ENCODE data around the gene RSBN1L.
"Not testable (repeated sequence)": the region's sequence is repeated elsewhere in the genome, so short reads cannot be mapped to it uniquely, and the experiment has no call there.

Gene RSBN1L

GRCh38 chr7:77687747-77688144 lies 8.5 kb upstream of the RSBN1L start:
- DNase-seq (ENCODE audit: low read depth), result no peak

DNA sequence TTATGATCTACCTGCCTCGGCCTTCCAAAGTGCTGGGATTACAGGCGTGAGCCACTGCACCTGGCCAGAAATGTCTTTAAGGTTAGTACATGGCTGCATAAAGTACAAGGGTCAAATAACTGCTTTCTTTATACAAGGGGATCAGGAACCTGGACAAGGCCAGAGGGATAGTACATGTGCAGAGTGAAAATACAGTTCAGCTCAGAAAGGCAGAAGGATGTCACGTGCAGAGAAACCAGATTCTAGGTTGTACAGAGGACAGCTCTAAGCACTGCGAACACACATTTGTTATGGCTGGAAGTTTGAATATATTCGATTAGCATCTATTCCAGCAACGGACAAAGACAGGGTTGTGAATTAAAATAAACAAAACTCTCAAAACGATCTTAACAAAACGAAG lies 6.0 kb upstream of the RSBN1L start:
- DNase-seq (ENCODE audit: low read depth), result no peak

DNA sequence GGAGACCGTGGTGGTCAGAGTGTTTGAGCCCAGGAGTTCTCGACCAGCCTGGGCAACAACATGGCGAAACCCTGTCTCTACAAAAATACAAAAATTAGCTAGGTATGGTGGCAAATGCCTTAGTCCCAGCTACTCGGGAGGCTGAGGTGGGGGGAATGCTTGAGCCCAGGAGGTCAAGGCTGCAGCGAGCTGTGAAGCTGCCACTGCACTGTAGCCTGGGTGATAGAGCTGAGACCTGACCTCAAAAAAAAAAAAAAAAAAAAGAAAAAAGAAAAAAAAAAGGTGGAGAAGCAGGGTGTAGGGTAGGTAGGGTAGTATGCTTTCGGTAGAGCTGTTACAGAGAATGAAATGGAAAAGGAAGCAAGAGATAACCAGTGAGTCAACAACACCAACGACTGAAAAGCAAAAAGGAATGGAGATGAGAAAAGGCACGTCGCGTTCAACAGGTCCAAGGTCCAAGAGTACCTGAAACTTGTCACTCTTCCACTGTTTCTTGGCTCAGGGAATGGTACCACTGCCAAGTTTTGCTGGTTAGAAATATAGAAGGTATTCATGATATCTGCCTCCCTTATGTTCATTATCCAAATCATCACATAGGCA lies 4.3 kb upstream of the RSBN1L start:
- no peak for DNase-seq (ENCODE audit: low read depth)

DNA sequence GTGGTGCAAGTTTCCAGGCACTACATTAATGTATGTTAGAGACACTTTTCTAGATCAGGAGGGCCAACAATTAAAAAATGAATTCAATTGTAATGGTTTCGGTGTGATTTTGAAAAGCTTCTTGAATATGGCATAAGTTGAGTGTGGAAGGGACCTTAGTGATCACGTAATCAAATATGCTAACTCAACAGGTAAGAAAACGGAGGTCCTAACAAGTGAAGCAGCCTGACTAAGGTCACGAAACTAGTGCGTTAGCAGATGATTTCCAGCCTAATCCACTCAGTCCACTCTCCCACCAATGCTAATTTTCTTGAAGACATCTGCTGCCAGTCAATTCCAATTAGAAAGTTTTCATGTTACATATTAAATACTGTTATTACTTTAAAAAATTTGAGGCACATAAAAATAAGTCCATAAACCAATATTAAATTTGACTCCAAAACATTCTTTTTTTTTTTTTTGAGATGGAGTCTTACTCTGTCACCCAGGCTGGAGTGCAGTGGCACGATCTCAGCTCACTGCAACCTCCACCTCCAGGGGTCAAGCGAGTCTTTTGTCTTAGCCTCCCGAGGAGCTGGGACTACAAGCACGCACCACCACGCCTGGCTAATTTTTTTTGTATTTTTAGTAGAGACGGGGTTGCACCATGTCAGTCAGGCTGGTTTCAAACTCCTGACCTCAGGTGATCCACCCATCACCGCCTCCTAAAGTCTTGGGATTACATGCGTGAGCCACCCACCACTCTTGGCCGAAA lies 2.3 kb upstream of the RSBN1L start:
- DNase-seq (ENCODE audit: low read depth), result no peak

- peak; percentile 47 for DNase-seq (ENCODE audit: low read depth)
Measured at GRCh38 chr7:77696643-77697534, 630 bp downstream of the RSBN1L start.

DNA sequence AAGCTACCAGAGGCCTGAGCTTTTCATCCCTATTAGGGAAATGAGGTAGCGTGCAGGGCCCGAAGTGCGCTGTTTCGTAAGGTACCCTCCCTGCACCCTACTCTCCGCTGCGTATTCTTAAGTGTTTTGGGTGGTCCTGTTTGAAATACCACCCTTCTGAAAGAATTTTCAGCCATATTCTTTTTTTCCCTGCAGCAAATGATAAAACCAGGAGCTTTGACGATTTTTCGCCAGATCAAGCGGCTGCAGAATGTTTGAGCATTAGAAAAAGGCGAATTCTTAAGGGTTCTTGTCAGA lies 1.2 kb downstream of the RSBN1L start:
- DNase-seq (ENCODE audit: low read depth), result no peak

GRCh38 chr7:77698042-77698625 lies 1.9 kb downstream of the RSBN1L start:
- no peak for DNase-seq (ENCODE audit: low read depth)

DNA sequence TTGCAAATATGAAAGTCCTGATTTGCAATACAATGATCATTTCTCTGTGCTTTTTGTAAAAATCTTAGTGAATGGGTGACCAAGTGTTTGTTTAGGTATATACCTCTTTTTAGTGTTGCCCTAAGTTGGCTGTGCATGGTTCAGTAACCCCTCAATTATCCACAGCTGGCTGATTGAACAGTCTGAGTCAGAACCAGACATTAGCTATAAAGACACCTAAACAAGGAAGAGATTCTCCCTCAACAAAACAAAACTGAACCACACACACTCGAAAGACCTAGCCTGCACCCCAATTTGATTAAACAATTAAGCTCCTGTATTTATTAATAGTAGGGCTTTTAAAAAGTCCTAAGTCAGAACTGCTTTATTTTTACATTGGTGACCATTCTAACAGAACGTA lies 2.8 kb downstream of the RSBN1L start:
- DNase-seq (ENCODE audit: low read depth), result no peak

DNA sequence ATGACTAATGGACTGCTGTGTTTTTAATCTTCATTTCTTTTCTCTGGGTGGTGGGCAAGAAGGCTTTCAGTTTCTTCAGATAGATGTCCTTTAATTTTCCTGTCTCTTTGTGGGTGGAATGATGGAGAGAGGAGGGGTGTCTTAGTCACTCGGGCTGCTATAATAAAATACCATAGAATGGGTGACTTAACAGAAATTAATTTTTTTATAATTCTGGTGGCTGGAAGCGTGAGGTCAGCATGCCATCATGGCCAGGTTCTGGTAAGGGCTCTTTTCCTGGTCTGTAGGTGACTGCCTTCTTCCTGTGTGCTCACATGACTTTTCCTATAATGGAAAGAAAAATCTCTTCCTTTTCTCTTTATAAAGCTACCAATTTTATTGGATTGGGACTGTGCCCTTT lies 6.3 kb downstream of the RSBN1L start:
- DNase-seq (ENCODE audit: low read depth), result no peak

- no peak for DNase-seq (ENCODE audit: low read depth)
Measured at GRCh38 chr7:77702968-77703472, 6.8 kb downstream of the RSBN1L start.

GRCh38 chr7:77703669-77704068 lies 7.4 kb downstream of the RSBN1L start:
- not testable (repeated sequence) for DNase-seq (ENCODE audit: low read depth)

DNA sequence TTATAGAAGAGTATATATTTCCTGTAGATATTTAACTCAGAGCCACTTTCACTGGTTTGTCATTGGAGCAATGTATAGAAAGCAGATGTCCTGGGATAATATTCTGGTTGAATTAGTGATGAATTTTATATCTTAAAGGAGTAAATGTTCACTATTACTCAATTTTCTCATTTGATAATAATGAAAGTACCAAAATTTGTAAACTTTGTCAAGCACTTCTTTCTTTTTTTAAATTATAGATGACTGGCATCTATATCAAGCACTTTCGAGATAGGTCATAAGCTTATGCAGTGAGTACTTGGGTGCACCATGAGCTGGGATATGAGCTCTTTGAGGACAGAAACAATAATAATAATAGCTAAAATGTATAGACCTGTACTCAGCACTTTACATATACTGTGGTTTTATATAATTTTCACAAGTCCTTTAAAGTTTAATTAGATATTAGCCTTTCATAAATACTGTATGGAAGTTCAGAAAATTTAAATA lies 11.3 kb downstream of the RSBN1L start:
- no peak for DNase-seq (ENCODE audit: low read depth)

GRCh38 chr7:77710067-77710466 lies 13.8 kb downstream of the RSBN1L start:
- no peak for DNase-seq (ENCODE audit: low read depth)

DNA sequence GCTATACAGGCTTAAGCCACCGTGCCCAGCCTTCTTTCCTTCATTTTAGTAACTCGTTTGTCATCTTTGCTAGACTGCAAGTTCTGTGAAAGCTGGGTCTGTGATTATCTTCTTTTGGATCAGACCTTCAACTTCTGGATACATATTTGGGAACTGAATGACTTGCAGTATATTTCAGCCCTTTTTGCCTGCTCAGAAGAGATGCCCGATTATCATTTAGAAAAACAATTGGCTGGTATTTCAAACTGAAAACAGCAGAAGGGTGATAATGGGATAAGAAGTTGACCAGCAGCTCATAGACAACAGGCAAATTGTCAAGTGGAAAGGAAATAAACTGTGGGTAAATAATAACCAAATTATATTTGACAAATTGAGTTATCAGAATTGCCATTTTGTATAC lies 14.6 kb downstream of the RSBN1L start:
- no peak for DNase-seq (ENCODE audit: low read depth)

DNA sequence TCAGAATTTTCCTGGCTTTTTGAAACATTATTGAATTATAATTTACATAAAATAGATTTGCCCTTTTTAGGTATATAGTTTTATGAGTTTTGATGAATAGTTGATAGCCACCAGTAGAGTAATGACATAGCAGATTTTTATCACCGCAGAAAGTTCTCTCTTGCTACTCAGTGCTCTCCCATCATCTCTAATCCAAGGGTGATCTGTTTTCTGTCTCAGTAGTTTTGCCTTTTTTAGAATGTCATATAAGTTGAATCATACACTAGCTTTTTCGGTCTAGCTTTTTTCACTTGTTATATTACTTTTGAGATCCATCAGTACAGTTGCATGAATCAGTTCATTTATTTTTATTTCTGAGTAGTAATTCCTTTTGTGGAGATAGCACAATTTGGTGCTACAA lies 17.9 kb downstream of the RSBN1L start:
- DNase-seq (ENCODE audit: low read depth), result no peak

GRCh38 chr7:77714931-77715330 lies 18.7 kb downstream of the RSBN1L start:
- DNase-seq (ENCODE audit: low read depth), result not testable (repeated sequence)

- no peak for DNase-seq (ENCODE audit: low read depth)
Measured at GRCh38 chr7:77716804-77717203, 20.5 kb downstream of the RSBN1L start.

DNA sequence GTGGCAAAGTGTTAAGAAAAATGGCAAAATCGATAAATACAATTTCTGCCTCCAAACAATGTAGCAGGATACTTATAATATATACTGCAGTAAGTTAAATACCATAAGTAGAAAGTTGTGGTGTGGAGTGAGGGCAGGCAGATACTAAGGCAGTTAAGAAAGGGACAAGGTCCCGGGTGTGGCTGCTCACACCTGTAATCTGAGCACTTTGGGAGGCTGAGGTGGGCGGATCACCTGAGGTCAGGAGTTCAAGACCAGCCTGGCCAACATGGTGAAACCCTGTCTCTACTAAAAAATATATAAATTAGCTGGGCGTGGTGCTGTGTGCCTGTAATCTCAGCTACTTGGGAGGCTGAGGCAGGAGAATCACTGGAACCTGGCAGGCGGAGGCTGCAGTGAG lies 21.3 kb downstream of the RSBN1L start:
- DNase-seq (ENCODE audit: low read depth), result not testable (repeated sequence)

DNA sequence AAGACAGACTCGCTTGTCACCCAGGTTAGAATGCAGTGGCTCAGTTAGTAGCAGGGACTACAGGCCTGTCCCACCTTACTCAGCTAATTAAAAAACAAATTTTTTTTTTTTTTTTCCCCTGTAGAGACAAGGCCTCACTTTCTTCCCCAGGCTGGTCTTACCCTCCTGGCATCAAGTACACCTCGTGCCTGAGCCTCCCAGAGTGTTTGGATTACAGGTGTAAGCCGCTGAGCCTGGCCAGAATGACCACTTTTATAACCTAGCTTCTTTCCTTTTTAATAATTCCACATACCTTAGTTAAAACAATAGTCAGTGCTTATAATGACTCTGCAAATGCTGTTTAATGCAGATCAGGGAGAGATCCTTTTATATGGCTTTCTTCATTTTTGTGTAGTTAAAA lies 31.3 kb downstream of the RSBN1L start:
- no peak for DNase-seq (ENCODE audit: low read depth)

DNA sequence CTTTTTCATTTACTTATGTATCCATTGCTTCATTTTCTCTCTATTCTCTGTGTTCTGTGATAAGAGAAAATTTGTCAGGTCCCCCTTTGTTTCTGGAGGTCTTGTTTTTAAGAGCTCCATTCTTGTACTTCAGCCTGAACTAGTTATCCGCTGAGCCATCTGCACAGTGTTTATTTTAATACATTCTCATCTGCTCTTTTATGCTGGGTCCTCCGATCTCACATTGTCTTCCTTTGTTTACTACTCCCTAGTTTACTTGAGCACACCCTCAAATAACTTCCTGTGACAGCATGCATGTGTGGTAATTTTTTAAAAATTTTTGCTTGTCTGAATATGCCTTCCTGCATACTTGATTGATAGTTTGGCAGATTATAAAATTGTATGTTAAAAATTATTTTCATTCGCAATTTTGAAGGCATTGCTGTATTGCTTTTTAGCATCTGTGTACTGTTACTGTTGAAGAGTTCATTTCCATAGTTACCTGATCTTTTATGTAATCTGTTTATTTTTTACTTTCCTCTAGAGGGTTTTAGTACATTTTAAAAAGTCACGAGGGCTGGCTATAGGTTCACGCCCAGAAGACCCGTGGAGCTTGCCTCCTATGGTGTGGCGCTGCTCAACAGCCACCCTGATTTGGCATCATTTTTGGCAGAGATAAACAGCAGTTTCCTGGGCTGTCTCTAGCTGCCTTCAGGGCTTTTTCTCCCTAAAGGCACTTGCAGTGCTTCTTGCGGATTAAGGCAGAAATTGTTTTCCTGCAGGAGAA lies 31.9 kb downstream of the RSBN1L start:
- DNase-seq (ENCODE audit: low read depth), result no peak

DNA sequence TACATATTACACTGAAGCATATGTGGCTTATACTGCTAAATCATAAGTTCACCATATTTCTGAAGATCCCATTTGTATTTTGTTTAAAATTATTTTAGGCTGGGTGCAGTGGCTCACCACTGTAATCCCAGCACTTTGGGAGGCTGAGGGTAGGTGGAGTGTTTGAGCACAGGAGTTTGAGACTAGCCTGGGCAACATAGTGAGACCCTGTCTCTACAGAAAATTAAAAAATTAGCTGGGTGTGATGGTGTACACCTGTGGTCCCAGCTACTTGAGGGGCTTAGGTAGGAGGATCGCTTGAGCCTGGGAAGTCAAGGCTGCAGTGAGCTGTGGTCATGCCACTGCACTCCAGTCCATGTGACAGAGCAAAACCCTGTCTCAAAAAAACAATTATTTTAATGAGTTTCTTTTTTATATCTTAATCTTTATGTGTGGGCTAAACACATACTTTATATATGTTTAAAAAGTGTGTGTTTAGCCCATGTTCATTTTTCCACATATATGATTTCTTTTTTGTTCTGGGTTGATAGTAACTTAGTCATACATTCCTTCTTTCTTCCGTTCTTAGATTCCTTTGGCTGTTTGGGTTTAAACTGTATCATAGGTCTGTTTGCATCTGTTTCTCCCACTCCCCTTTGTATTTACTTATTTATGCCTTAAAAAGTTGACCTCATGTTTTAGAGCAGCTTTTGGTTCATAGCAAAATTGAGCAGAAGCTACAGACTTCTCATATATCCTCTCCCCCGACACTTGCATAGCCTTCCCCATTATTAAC lies 33.5 kb downstream of the RSBN1L start:
- DNase-seq (ENCODE audit: low read depth), result no peak
